NCI-H2081 (cell line): ENCODE results near the gene ABCC11.
"Not testable (repeated sequence)": the region's sequence is repeated elsewhere in the genome, so short reads cannot be mapped to it uniquely, and the experiment has no call there.

Source experiments
- DNase-seq, 2 experiments: peaks; one replicate each; lab custom pipeline; 2025; lab: John Stamatoyannopoulos, UW

Gene ABCC11

DNA sequence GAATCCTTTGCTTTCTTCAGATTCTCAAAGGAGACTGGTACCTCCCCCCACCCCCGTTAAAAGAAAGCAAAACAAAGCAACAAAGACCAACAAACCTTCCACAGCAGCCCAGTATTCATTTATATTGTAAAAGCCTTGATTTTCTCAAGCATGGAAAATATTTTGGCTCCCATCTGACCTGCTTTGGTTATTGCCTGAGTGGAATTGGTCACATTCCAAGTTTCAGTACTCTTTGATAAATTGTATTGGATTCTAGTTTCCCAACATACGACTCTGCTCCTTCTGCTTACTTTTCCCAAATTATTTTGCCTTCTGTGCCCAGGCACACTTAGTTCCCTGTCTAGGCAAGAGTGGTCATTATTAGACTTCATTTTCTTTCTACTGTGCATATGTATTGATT lies 1.3 kb downstream of the ABCC11 start:
- no peak for DNase-seq

- DNase-seq = no peak
These were observed 2.5 kb downstream of the ABCC11 start for GRCh38 chr16:48244863-48245195.

- peak; percentile 67 to 84 for DNase-seq
These were observed 3.1 kb downstream of the ABCC11 start, which contains the start of gene LONP2 for GRCh38 chr16:48244080-48244862. Gene LONP2 (plus strand): TSS chr16:48244300. CDS start chr16:48244389, 89 bp downstream.

DNA sequence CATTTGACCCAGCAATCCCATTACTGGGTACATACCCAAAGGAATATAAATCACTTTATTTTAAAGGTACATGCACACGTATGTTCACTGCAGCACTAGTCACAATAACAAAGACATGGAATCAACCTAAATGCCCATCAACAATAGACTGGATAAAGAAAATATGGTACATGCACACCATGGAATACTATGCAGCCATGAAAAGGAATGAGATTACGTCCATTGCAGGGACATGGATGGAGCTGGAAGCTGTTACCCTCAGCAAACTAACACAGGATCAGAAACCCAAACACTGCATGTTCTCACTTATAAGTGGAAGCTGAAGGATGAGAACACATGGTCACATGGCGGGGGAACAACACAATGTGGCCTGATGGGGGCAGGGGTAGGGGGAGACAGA lies 7.2 kb downstream of the ABCC11 start:
- not testable (repeated sequence) for DNase-seq

- no peak for DNase-seq
These were observed 11.1 kb downstream of the ABCC11 start for GRCh38 chr16:48236286-48236685.

DNA sequence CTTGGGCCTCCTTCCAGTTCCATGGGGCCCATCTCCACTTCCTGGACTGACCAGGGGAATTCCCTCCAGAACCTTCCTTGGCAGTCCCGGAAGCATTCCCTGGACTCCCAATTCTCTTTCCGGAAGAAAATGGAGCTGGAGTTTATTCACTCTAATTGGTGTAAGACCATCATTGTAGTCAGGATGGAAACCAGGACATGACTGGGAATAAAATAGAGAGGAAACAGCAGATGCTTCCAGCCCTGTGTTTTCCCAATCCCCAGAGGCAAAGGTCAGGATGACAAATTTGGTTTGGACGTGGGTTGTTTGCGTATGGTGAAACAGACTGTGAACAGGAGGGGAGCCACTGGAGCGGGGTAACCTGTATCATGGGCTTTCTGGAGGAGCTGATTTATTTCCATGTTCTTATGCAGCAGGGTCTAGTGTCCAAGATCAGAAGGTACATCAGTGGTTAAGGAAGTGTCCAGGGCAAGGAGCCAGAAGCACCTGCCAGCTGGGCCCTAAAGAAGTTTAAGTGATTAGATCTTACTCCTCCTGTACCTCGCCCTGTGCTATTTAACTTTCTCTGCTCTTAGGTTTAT lies 11.7 kb downstream of the ABCC11 start:
- no peak for DNase-seq

- no peak for DNase-seq
These were observed 12.2 kb downstream of the ABCC11 start for GRCh38 chr16:48235058-48235555.

GRCh38 chr16:48234630-48235029 lies 12.7 kb downstream of the ABCC11 start:
- DNase-seq = no peak

DNA sequence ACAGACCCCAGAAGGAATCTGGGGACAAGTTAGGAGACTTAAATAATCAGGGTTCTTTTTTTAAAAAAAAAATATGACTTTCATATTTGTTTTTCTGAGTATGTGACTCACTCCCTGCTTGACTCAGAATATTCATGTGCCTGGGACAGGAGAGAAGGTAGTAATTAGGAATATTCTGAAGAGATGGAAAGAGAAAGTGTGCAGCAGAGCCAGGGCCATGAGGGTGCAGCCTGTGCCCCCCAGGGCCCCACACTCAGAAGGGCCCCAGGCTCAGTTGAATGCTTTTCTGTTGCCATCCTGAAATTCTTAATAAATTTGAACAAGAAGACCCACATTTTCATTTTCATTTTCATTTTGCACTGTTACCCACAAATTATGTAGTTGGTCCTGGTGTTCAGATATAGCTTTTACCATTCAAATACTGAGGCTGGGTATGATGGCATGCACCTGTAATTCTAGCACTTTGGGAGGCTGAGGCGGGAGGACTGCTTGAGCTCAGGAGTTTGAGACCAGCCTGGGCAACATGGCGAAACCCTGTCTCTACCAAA lies 14.8 kb downstream of the ABCC11 start:
- no peak for DNase-seq

DNA sequence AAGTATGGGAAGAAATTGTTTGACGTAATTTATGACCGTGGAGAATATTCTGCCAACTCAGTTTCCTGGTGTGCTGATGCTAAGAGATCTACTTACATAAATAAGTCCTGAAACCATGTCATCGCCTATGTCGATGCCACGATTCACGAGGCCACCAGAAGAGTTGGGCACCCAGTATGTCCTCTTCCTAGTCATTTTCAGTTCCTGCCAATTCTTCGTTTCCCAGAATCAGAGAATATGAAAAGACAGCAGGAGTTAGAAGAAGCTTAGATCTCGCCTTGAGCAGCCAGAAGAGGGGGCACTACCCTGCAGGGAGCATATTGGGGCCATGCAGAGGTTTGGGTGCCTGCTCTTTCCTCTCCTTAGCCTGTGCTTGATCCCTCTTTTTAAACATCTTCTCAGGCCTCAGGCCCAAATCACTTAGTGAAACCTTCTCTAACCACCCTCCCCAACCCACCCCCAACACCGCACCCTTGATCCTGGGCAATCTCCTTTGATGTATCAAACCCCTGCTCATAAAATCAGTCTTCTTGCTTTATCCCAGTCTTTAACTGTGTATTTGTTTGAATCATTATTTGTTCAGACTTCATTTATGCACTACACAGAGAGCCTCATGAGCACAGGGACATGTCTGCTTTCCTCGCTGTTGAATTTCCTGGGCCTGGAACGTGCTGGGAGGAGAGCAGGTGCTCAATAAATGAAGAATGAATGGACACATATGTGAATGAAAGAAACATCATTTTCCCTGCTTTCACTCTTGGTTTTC lies 15.4 kb downstream of the ABCC11 start:
- DNase-seq = no peak

- DNase-seq = no peak
These were observed 21.9 kb downstream of the ABCC11 start for GRCh38 chr16:48225456-48225855.

- no peak for DNase-seq
These were observed 23.8 kb downstream of the ABCC11 start for GRCh38 chr16:48223490-48223889.

DNA sequence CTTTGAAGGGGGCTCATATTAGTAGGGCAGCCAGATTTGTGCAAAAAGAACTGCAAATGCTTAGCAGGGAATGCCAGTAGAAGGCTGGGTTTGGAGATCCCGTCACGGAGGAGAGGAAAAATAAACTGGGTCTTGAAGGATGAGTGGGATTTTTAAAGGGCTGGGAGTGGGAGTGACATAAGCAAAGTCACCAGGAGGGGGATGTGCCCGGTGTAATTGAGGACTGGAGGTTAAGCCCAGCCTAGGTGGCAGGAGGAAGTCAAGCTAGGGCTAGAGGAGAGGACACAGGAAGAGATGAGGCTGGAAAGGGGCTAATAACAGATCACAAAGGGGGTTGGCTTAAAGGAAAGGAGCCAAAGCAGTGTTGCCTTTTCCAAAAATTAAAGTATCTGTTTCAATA lies 26.4 kb downstream of the ABCC11 start:
- no peak for DNase-seq

- DNase-seq = no peak
These were observed 28.9 kb downstream of the ABCC11 start for GRCh38 chr16:48218473-48218872.

DNA sequence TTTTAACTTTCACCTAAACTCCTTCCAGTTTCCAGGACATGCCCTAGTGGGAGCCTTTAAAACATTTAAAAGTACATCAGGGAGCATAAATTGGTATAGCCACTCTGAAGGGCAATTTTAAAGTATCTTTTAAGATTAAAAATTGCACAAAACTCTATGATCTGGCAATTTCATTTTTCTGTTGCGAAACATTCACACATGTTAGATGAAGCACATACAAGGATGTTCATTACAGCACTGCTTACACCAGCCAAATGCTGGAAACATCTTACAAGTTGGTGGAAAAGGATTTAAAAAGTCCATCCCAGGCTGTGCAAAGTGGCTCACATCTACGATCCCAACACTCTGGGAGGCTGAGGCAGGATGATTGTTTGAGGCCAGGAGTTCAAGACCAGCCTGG lies 29.6 kb downstream of the ABCC11 start:
- no peak for DNase-seq

DNA sequence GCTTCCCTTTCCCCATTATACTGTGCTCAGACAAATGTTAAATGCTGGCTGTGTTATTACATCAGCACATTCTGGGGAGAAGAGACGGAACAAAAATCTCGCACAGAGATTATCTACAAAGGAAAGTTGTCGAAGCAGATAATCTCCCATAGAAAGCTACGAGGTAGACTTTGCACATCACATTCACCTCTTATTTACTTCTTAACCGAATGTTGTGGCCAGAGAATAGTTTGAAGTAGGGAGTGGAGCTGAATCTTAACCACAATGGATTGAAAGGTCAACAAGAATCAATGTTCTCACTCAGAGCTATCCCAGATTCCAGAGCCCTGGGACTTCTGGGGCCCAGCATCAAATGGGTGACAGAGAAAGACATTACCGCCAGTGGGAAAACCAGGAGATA lies 31.6 kb downstream of the ABCC11 start:
- no peak for DNase-seq

- no peak for DNase-seq
These were observed 35.3 kb downstream of the ABCC11 start for GRCh38 chr16:48212033-48212432.

DNA sequence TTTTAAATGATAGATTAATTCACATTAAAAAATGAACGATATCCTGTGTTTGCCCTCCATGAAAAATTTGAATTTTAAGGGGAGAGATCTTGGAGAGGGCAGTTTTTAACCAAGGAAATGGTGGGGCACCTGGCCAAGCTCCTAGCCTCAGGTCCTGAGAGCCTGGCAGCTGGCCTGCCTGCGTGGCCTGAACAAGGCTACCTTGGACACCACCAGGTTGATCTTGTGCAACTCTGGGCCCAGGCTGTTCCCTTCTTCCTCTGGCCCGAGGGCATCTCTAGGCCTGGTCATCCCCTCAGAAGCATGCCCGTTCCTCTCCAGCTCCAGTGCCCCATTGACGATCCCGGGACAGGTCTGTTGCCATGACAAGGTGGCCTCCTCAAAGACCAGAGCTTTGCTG lies 36.6 kb downstream of the ABCC11 start:
- no peak for DNase-seq

DNA sequence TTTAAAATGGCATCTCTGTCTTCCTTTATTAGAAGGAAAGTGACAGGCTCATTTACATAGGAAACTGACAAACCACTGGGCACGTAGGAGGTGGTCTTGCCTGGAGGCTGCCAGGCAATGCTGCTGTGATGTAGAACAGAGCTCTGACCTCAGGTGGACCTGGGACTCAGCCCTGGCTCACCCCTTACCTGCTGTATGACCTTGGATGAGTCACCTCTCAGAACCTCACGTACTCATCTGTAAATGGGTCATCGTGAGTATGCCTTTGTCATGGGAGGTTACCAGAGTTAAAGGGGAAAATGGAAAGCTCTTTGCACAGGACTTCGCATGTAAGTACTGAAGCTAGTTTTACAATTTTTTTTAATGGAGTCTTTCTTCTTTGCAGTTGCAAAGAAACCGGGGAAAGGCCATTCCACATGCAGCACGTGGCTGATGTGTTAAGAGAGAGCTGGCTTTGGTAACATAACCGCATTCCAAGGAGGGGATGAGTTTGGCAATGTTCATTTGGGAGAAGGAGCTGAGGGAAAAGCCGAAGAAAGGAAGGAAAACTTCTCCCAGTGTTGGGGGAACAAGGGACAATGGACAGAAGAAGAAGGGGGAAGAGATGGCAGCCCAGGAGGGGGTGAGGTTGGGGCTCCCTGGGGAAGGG lies 40.6 kb downstream of the ABCC11 start:
- no peak for DNase-seq

GRCh38 chr16:48204825-48205151 lies 42.6 kb downstream of the ABCC11 start:
- no peak for DNase-seq

DNA sequence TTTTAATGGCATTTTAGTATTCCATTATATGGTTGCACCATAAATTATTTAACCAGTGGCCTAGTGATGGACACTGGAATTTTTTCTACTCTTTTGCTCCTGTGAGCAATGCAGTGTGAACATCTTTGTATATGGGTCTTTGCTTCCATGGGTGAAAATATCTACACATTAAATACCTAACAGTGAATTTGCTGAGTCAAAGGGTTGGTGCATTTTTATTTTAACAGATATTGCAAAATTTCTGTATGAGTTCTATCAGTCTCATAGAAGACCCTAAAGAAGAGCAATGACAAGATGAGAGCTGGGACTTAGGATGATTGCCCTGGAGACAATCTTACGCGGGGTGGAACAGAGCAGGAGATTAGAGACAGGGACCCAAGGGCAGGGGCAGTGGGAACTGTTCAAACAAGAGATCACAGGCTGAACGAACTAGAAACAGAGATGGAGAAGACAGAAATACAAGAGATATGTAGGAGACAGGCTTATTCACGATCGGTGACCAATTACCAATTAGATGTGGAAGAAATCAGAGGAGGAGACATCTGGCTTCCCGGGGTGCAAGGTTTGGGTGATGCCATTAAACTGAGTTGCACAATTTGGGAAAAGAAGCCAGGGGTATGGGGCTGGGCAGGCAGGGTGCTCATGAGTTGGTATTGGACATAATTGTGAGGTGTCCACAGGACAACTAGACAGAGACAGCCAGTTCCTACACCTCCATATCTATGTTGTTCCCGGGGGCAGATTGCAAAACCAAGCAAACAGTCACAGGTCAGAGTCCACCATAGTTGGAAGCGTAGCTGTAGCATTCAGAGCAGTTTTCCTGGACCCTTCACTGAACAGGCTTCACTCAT lies 43.1 kb downstream of the ABCC11 start:
- DNase-seq = no peak
